Panc1 (cell line): Measurements from ENCODE around the gene DNAH9.

Experiments
- CTCF ChIP-seq: fragments of 450-650 bp; IDR thresholded peaks from 2 replicates; pipeline ENCODE4 v1.5.1; 2017; ENCODE audit warnings: mild to moderate bottlenecking
- POLR2AphosphoS5 ChIP-seq: IDR thresholded peaks from 2 replicates; pipeline ENCODE4 v1.6.1; 2012; ENCODE audit warnings: mild to moderate bottlenecking, low read depth, low read length, moderate library complexity

GRCh38 chr17:11805952-11806351, 207.7 kb downstream of the DNAH9 start:
- TF ChIP-seq CTCF (no peak), POLR2AphosphoS5 (no peak)
